Activated naive CD4-positive, alpha-beta T cell treated with anti-CD3 and anti-CD28 coated beads, Interleukin-2, amount 50 U/mL, for 24 hours (primary cell): ENCODE data around the gene SDR39U1.

ENCODE experiments used
- H3K27ac Mint-ChIP-seq: one replicate; pipeline ENCODE4 v1.8.0; 2021; ENCODE audit warnings: mild to moderate bottlenecking, mixed read lengths
- H3K27me3 Mint-ChIP-seq: one replicate; pipeline ENCODE4 v1.8.0; 2021; ENCODE audit warnings: mixed read lengths
- H3K36me3 Mint-ChIP-seq: one replicate; pipeline ENCODE4 v1.8.0; 2021; ENCODE audit warnings: mixed read lengths
- H3K4me1 Mint-ChIP-seq: one replicate; pipeline ENCODE4 v1.8.0; 2021; ENCODE audit warnings: mixed read lengths
- H3K4me3 Mint-ChIP-seq: one replicate; pipeline ENCODE4 v1.8.0; 2021; ENCODE audit warnings: mild to moderate bottlenecking, mixed read lengths
- H3K9me3 Mint-ChIP-seq: one replicate; pipeline ENCODE4 v1.8.0; 2021; ENCODE audit warnings: mixed read lengths

SDR39U1 gene

GRCh38 chr14:24397639-24398292 is 44.8 kb downstream of the SDR39U1 start:
- Mint-ChIP-seq H3K4me3 (peak overlapping the region; percentile 8), H3K9me3 (no peaks in the 10 kb centered on the region), H3K4me1 (peaks cover 11% of the 10 kb centered on the region), H3K36me3 (no peaks in the 10 kb centered on the region), H3K27ac (no peak overlapping the region), H3K27me3 (no peaks in the 10 kb centered on the region)

- no peaks in the 10 kb centered on the region for H3K9me3 Mint-ChIP-seq
- H3K27ac Mint-ChIP-seq, result no peak overlapping the region
- peaks cover 2% of the 10 kb centered on the region for H3K27me3 Mint-ChIP-seq
- H3K36me3 Mint-ChIP-seq, result no peaks in the 10 kb centered on the region
- H3K4me1 Mint-ChIP-seq, result peaks cover 11% of the 10 kb centered on the region
- H3K4me3 Mint-ChIP-seq, result no peak overlapping the region
These were observed 46.7 kb downstream of the SDR39U1 start for GRCh38 chr14:24395609-24396582.

GRCh38 chr14:24394275-24394674 is 48.3 kb downstream of the SDR39U1 start:
- Mint-ChIP-seq H3K36me3 (no peaks in the 10 kb centered on the region), H3K9me3 (no peaks in the 10 kb centered on the region), H3K27ac (no peak overlapping the region), H3K4me3 (no peak overlapping the region), H3K4me1 (peaks cover 2% of the 10 kb centered on the region), H3K27me3 (peaks cover 3% of the 10 kb centered on the region)

GRCh38 chr14:24392325-24393091 is 50.1 kb downstream of the SDR39U1 start:
- no peak overlapping the region for H3K27ac Mint-ChIP-seq
- H3K27me3 Mint-ChIP-seq, result peaks cover 6% of the 10 kb centered on the region
- H3K9me3 Mint-ChIP-seq, result no peaks in the 10 kb centered on the region
- no peaks in the 10 kb centered on the region for H3K4me1 Mint-ChIP-seq
- H3K36me3 Mint-ChIP-seq, result no peaks in the 10 kb centered on the region
- no peak overlapping the region for H3K4me3 Mint-ChIP-seq

- Mint-ChIP-seq H3K36me3 (no peaks in the 10 kb centered on the region), H3K27ac (no peak overlapping the region), H3K4me3 (no peak overlapping the region), H3K9me3 (no peaks in the 10 kb centered on the region), H3K27me3 (peaks cover 6% of the 10 kb centered on the region), H3K4me1 (no peaks in the 10 kb centered on the region)
These were observed 51.7 kb downstream of the SDR39U1 start for GRCh38 chr14:24390701-24391468.
